HCT116 (cell line): ENCODE data around the gene NCOA1. TPM values are rescaled to one million over a fixed set of nuclear protein-coding genes. Genes with fewer than 3 reads are reported as not detected.

Source experiments
- ATAC-seq: fragments of 200-7000 bp; cut with Tn5 transposase; 2 replicates; pipeline ENCODE4 v1.9.1; 2020; ENCODE audit warnings: mild to moderate bottlenecking, moderate library complexity
- BruUV-seq: library from RNA; stranded (reverse); fragments of 400-500 nt; replicated peaks from 2 replicates; lab custom pipeline; 2021; lab: Mats Ljungman, UMichigan
- CTCF ChIA-PET: fragments of 300-600 bp; sonication (Branson Sonifier 250); formaldehyde crosslinking; loops from one replicate; lab custom pipeline; 2021; ENCODE audit warnings: antibody characterized with exemption; lab: Charles Lee
- POLR2A ChIA-PET: fragments of 300-600, 350-600 bp; sonication (Branson Sonifier 250); formaldehyde crosslinking; loops from one replicate; lab custom pipeline; 2021; ENCODE audit warnings: antibody characterized with exemption; lab: Charles Lee
- RAD21 ChIA-PET, 2 experiments: fragments of 300-600 bp; sonication (Branson Sonifier 250); formaldehyde crosslinking; loops; one replicate each; lab custom pipeline; 2023; ENCODE audit warnings: low total read pairs in 2 of 2; ENCODE audit not compliant: uncharacterized antibody in 2 of 2, unreplicated experiment in 2 of 2, low non-redundant PET in 1 of 2; lab: Charles Lee
- DNase-seq: peaks from one replicate; pipeline ENCODE4 v3.0.0-alpha.2; 2010; ENCODE audit warnings: low read depth, low spot score
- H2AFZ ChIP-seq: fragments of 200-600 bp; shearing (Covaris generic), sonication (generic); 2 replicates; pipeline ENCODE4 v1.6.1; 2017; ENCODE audit warnings: low read depth, mixed run types, mixed read lengths, antibody characterized with exemption, low read length; ENCODE audit not compliant: poor library complexity, severe bottlenecking
- H3K27ac ChIP-seq: 2 replicates; pipeline ENCODE4 v1.5.1; 2012; ENCODE audit warnings: low read depth, low read length
- H3K27me3 ChIP-seq: fragments of 200-600 bp; sonication (generic); 2 replicates; pipeline ENCODE4 v1.6.1; 2016; ENCODE audit warnings: mixed run types, low read length, mixed read lengths; ENCODE audit not compliant: insufficient read depth
- H3K36me3 ChIP-seq, 2 experiments: fragments of 200-500 bp in 1 of 2; fragments of 200-600 bp in 1 of 2; sonication (Bioruptor generic) in 1 of 2; sonication (generic) in 1 of 2; 2 replicates each; pipeline versions ENCODE4 v1.5.1 to v1.6.1; 2014 to 2016; ENCODE audit warnings: low read length in 2 of 2, inconsistent platforms in 1 of 2, mixed read lengths in 1 of 2, mixed run types in 1 of 2; ENCODE audit not compliant: insufficient read depth in 2 of 2, control insufficient read depth in 1 of 2
- H3K4me1 ChIP-seq, 2 experiments: fragments of 200-600 bp in 1 of 2; sonication (generic) in 1 of 2; 2 replicates each; pipeline versions ENCODE4 v1.5.1 to v1.6.1; 2012 to 2017; ENCODE audit warnings: low read length in 2 of 2, inconsistent platforms in 1 of 2, mild to moderate bottlenecking in 1 of 2, mixed read lengths in 1 of 2, mixed run types in 1 of 2, moderate library complexity in 1 of 2; ENCODE audit not compliant: insufficient read depth in 2 of 2, control insufficient read depth in 1 of 2
- H3K4me2 ChIP-seq: fragments of 200-600 bp; sonication (generic); 2 replicates; pipeline ENCODE4 v1.6.1; 2017; ENCODE audit warnings: mixed run types, low read length, mixed read lengths
- H3K4me3 ChIP-seq, 2 experiments: fragments of 200-600 bp in 1 of 2; sonication (generic) in 1 of 2; replicated peaks in 1 of 2; 2 replicates each; pipeline ENCODE4 v1.5.1; 2011 to 2016; ENCODE audit warnings: low read length in 2 of 2, control low read depth in 1 of 2, low read depth in 1 of 2, mild to moderate bottlenecking in 1 of 2, mixed read lengths in 1 of 2, mixed run types in 1 of 2
- H3K79me2 ChIP-seq: fragments of 200-600 bp; sonication (generic); 2 replicates; pipeline ENCODE4 v1.6.1; 2017; ENCODE audit warnings: mild to moderate bottlenecking, mixed run types, low read length, moderate library complexity, mixed read lengths; ENCODE audit not compliant: insufficient read depth
- H3K9ac ChIP-seq: fragments of 200-600 bp; sonication (generic); 2 replicates; pipeline ENCODE4 v1.6.1; 2016; ENCODE audit warnings: low read length, mixed read lengths
- H3K9me2 ChIP-seq: fragments of 200-600 bp; sonication (generic), shearing (Covaris generic); 2 replicates; pipeline ENCODE4 v1.6.1; 2017; ENCODE audit warnings: mixed run types, mild to moderate bottlenecking, moderate library complexity; ENCODE audit not compliant: insufficient read depth
- H3K9me3 ChIP-seq, 2 experiments: fragments of 200-500 bp in 1 of 2; fragments of 200-600 bp in 1 of 2; sonication (Bioruptor generic) in 1 of 2; sonication (generic) in 1 of 2; 2 replicates each; pipeline ENCODE4 v1.6.1; 2014 to 2017; ENCODE audit warnings: low read length in 2 of 2, mixed read lengths in 2 of 2, inconsistent platforms in 1 of 2, low read depth in 1 of 2, mild to moderate bottlenecking in 1 of 2, mixed run types in 1 of 2, moderate library complexity in 1 of 2; ENCODE audit not compliant: control insufficient read depth in 1 of 2, insufficient read depth in 1 of 2
- H4K20me1 ChIP-seq: fragments of 200-600 bp; sonication (generic), shearing (Covaris generic); 2 replicates; pipeline ENCODE4 v1.6.1; 2017; ENCODE audit warnings: mixed run types, mild to moderate bottlenecking, moderate library complexity; ENCODE audit not compliant: insufficient read depth
- ELF1 ChIP-seq: IDR thresholded peaks from 2 replicates; pipeline ENCODE4 v1.6.1; 2012; ENCODE audit warnings: low read depth, borderline replicate concordance
- EZH2 ChIP-seq: fragments of 200-600 bp; sonication (generic); IDR thresholded peaks from 2 replicates; pipeline ENCODE4 v1.6.1; 2017; ENCODE audit warnings: antibody characterized with exemption, mixed run types
- JUND ChIP-seq: IDR thresholded peaks from 2 replicates; pipeline ENCODE4 v1.6.1; 2012
- POLR2A ChIP-seq: IDR thresholded peaks from 2 replicates; pipeline ENCODE4 v1.7.0; 2011; ENCODE audit warnings: borderline replicate concordance; ENCODE audit not compliant: insufficient read depth, insufficient read length; ENCODE audit errors: extremely low read depth
- SP1 ChIP-seq: IDR thresholded peaks from 2 replicates; pipeline ENCODE4 v1.6.1; 2012; ENCODE audit warnings: low read depth
- YY1 ChIP-seq: IDR thresholded peaks from 2 replicates; pipeline ENCODE4 v1.6.1; 2011; ENCODE audit warnings: low read length, low read depth, moderate library complexity, mild to moderate bottlenecking; ENCODE audit not compliant: insufficient replicate concordance; ENCODE audit errors: extremely low read depth
- intact Hi-C: fragments of 100-400 bp; cut with micrococcal nuclease; formaldehyde crosslinking; loops from 2 replicates; pipeline ENCODE4 v1.10.0; 2022
- total RNA-seq: library from RNA; stranded (reverse); gene quantifications from one replicate; pipeline ENCODE4 v1.2.1, GENCODE V29; 2021; ENCODE audit not compliant: unreplicated experiment
- TF ChIP-seq, protein P1 (sequence below), 3 experiments: fragments of 200-600 bp in 1 of 3; sonication (generic) in 1 of 3; IDR thresholded peaks in 2 of 3; conservative IDR thresholded peaks in 1 of 3; 2 replicates each; pipeline ENCODE4 v1.5.1; 2012 to 2017; ENCODE audit warnings: low read depth in 2 of 3, low read length in 2 of 3, antibody characterized with exemption in 1 of 3, borderline replicate concordance in 1 of 3, control low read depth in 1 of 3, mild to moderate bottlenecking in 1 of 3, mixed read lengths in 1 of 3, mixed run types in 1 of 3, moderate library complexity in 1 of 3; ENCODE audit not compliant: insufficient read depth in 1 of 3

The NCOA1 gene
- total RNA-seq, 1 experiment from 2014 or later = 10.4 TPM

DNA sequence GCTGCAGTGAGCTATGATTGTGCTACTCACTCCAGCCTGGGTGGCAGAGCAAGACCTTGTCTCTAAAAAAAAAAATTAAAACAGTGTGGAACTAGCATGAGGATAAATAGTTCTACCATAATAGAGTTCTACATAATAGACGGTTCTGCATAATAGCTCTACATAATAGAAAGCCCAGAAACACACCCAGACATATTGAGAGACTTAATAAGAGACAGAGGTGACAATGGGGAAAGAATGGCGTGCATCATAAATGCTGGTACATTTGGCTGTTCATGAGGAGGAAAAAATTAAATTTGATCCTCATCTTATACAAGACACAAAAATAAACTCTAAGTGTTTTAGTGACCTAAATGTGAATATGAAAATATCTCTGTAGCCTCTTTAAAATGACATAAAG, 243.7 kb downstream of the NCOA1 start (continued):
- TF ChIP-seq, protein P1, sequence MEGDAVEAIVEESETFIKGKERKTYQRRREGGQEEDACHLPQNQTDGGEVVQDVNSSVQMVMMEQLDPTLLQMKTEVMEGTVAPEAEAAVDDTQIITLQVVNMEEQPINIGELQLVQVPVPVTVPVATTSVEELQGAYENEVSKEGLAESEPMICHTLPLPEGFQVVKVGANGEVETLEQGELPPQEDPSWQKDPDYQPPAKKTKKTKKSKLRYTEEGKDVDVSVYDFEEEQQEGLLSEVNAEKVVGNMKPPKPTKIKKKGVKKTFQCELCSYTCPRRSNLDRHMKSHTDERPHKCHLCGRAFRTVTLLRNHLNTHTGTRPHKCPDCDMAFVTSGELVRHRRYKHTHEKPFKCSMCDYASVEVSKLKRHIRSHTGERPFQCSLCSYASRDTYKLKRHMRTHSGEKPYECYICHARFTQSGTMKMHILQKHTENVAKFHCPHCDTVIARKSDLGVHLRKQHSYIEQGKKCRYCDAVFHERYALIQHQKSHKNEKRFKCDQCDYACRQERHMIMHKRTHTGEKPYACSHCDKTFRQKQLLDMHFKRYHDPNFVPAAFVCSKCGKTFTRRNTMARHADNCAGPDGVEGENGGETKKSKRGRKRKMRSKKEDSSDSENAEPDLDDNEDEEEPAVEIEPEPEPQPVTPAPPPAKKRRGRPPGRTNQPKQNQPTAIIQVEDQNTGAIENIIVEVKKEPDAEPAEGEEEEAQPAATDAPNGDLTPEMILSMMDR (IDR thresholded peaks at IDR 0.05 in 2 of 3, conservative IDR thresholded peaks at IDR 0.05 in 1 of 3; ENCODE audit: borderline replicate concordance in 1 of 3, insufficient read depth in 1 of 3, low read depth in 2 of 3, low read length in 2 of 3) = no peak
- TF ChIP-seq ELF1 = no peak
- no peak for TF ChIP-seq POLR2A
- no peak for TF ChIP-seq EZH2
- TF ChIP-seq SP1 = no peak
- no peak for TF ChIP-seq YY1

DNA sequence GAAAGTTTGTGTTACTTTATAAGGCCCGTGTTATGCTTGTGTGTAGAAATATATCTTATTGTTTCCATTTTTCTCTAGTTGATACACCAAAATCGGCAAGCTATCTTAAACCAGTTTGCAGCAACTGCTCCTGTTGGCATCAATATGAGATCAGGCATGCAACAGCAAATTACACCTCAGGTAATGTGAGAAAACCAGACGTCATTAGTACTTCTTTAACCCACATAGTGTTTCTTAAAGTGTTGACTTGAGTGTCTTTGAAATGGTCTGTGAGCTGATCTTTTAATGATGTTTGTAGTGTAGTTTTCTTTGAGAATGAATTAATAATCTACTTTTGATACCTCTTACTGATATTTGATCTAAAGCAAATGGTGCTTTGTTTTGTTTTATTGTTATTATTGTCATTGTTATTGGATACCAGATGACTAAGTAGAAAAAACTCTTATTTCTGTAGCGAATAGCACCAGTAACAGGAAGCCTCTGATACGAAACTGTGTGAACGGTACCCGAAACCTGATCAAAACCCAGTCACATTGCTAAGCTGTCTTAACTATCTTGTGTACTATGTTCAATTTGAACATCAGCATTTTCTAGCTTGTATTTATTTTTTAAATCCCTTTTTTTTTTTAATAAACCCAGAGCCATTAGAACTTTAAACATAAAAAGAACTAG, 248.4 kb downstream of the NCOA1 start:
- no peak overlapping the region for H3K4me2 ChIP-seq
- no TSS peak for BruUV-seq

More for the DNA sequence above, 248.4 kb downstream of the NCOA1 start:
- no peak overlapping the region for H3K27ac ChIP-seq
- no peaks in the 10 kb centered on the region for H3K9me2 ChIP-seq
- no peak for TF ChIP-seq JUND
- TF ChIP-seq, all 23 proteins: peak for 0
- no peak overlapping the region for H3K9ac ChIP-seq
- no peak overlapping the region for H3K4me3 ChIP-seq
- no peak overlapping the region for H2AFZ ChIP-seq
- H3K79me2 ChIP-seq = no peaks in the 10 kb centered on the region
- no peaks in the 10 kb centered on the region for H3K9me3 ChIP-seq
- ChIA-PET RAD21 (no interaction called here), POLR2A (no interaction called here), CTCF (no interaction called here)
- no peaks in the 10 kb centered on the region for H3K36me3 ChIP-seq
- DNase-seq (no peak), ATAC-seq (no peak)
- no peaks in the 10 kb centered on the region for H3K27me3 ChIP-seq
- H3K4me1 ChIP-seq = no peaks in the 10 kb centered on the region
- H4K20me1 ChIP-seq = no peaks in the 10 kb centered on the region
- intact Hi-C loops = no loop called here
